HG03432 (cell line): ENCODE results near the gene SLC6A17.
A peak's percentile ranks its signal among the peaks of the same experiment; 100 is the strongest.

ENCODE experiments used
- ATAC-seq: cut with Tn5 transposase; IDR thresholded peaks from one replicate; pipeline ENCODE4 v1.9.1; 2021; ENCODE audit warnings: mild to moderate bottlenecking, moderate library complexity; ENCODE audit not compliant: unreplicated experiment

SLC6A17 gene

GRCh38 chr1:110215621-110216515 is 65.6 kb downstream of the SLC6A17 start:
- no peak for ATAC-seq

DNA sequence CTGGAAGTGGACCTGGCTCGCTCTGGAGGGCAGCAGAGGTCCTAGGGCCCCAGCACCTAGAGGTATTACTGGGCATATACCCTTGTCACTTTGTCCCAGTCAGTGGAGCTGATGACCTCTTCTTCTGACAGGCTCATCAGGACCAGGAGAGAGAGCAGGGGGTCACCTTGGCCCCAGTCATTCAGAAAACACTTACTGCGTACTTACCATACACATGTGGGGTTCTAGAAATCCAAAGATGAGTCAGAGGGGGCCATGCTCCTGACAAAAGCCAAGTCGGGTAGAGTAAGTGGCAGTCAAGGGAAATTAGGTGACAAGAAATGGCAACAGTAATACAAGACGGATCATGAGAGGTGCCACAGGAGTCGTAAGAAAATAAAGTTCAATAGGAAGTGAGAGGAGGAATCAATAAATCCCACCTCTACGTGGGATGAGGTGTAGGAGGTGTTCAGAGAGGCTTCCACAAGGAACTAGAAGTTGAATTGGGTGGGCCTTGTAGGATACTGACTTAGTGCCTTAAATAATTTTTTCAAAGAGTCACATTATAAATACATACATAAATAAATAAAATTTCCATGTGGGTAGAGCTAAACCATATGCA is 66.7 kb downstream of the SLC6A17 start:
- ATAC-seq = peak; percentile 42

DNA sequence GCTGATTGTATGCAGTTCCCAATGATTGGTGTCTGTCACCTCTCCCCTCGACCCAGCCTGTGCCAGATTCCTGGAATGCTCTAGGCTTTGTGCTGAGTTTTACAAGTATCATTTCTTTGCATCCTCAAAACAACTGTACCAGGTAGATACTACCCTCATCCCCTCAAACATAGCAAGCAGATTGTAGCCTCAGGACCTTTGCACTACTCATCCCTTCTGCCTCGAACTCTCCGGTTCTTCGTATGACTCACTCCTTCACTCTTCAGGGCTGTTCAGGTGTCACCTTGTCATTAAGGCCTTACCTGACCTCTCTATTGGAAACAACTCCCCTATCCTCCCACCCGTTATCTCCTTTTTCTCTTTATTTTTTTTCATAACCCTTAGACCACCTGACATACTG is 67.8 kb downstream of the SLC6A17 start:
- no peak for ATAC-seq

DNA sequence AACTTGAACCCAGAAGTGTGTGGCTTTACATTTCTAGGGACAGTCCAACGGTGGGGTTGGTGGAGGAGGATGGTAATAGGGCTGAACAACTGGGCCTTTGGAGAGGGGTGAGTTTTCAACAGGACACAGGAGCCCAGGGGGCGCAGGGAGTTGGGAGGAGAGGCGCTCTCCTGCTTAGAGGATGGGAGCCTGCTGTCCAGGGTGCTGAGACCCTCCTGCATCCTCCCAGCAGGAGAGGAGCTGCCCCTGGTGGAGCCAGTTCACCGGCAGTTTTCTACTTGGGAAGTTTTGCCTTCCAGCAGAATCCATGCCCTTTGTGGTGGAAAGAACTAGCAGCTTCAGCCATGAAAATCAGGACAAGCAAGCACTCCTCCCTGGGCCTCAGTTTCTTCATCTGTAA is 68.4 kb downstream of the SLC6A17 start:
- ATAC-seq = no peak

GRCh38 chr1:110220324-110220723 is 70.0 kb downstream of the SLC6A17 start:
- ATAC-seq = no peak

- ATAC-seq = no peak
These were observed 70.8 kb downstream of the SLC6A17 start for GRCh38 chr1:110221119-110221518.

GRCh38 chr1:110223127-110223526 is 72.8 kb downstream of the SLC6A17 start:
- ATAC-seq = no peak

GRCh38 chr1:110223581-110223980 is 73.3 kb downstream of the SLC6A17 start:
- ATAC-seq = no peak

- ATAC-seq = no peak
These were observed 74.1 kb downstream of the SLC6A17 start for GRCh38 chr1:110224240-110224995.

GRCh38 chr1:110225212-110225611 is 74.9 kb downstream of the SLC6A17 start:
- ATAC-seq = no peak

DNA sequence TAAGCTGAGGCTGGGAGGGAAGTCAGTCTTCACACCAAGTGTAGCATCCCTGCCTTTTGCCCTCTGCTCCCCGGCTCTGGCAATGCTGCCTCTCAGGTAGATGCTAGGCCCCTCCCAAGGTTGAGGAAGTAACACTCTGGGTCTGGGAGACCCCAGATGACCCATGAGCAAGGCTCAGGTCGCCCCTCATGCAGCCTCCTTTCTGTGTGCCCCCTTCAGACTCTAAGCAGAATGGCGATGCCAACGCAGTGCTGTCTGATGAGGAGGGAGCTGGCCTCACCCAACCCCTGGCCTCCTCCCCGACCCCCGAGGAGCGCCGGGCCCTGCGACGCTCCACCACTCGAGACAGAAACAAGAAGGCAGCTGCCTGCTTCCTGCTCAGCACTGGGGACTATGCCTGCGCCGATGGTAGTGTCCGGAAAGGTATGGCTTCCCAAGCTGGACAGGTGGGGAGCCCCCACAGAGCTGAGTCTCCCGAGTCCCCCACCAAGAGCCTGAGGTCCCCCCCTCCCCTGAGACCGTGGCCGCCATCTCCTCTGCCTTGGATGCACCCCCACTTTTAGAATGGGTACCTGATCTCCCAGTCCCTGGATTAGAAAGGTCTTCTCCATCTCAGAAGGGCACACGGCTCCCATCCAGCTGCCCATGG is 75.6 kb downstream of the SLC6A17 start:
- no peak for ATAC-seq

- no peak for ATAC-seq
These were observed 77.5 kb downstream of the SLC6A17 start for GRCh38 chr1:110227774-110228173.

DNA sequence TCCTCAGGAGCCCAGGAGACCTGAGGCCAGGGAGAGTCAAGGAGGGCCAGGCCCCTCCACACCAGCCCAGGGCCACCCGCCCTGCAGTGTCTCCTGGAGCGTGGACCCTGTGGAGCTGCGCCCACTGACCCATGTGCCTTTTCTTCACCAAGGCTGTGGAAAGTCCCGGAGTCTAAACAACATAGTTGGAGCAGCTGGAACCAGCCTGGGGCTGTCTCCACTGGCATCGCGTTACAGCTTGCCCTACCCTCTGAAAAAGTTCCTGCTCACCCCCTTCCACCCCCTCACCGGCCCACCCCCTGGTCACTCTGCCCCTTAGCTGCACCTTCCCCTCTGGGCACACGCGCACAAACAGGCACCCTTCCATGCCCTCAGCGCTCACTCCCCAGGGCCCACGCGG is 78.1 kb downstream of the SLC6A17 start:
- ATAC-seq = no peak

DNA sequence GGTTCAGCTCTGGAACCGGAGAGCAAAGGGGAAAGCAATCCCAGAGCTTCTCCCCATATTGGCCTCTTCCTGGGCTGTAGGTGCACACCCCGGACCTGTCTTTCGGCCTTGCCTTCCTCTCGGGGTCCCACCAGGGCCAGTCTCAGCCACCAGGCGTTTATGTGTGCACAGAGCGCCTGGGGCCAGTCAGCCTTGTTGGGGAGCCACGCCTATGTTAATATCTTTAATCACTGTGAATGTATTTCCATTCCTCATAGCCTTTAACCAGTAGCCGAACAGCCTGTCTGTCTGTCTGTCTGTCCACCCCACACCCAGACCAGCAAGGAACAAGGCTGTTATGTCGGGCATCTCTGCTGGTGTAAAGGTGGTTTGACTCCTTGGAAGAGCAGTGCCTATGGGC is 78.6 kb downstream of the SLC6A17 start:
- ATAC-seq = no peak

GRCh38 chr1:110229348-110230001 is 79.2 kb downstream of the SLC6A17 start:
- ATAC-seq = no peak

- no peak for ATAC-seq
These were observed 80.3 kb downstream of the SLC6A17 start for GRCh38 chr1:110230381-110231199.

DNA sequence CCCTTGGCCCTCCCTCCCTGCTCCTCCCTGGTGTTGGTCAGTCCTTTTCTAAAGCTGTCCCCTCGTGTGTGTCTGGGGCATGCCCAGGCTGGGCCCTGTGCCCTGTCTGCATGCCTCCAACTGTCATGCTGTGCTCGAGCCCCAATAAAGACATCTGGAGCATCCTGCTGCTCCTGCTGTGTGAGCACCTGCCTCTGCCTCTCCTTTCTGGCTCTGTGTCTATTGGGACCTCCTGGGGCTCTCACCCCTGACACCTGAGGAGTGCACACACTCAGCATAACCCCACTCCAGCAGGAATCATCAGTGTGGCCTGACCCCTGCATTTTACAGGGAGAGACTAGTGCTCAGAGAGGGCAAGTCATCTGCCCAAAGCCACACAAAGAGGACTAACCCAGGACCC is 83.6 kb downstream of the SLC6A17 start:
- no peak for ATAC-seq

DNA sequence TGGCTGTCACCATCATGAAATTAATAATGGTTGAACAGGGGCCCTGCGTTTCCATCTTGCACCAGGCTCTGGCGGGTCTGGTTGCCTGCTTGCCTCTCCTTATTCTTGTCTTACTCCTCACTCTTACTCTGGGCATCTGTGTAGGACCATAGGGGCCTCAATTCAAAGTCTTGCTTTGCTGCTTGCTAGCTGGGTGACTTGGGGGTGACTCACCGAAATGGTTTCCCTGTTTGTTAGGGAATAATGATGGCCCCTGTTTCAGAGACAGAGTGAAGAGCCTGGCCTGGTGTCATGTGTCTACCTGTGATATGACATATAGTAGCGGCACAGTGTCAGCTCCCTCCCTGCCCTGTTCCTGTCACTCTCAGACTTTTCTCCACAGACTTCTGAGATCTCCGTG is 84.4 kb downstream of the SLC6A17 start:
- ATAC-seq = no peak

DNA sequence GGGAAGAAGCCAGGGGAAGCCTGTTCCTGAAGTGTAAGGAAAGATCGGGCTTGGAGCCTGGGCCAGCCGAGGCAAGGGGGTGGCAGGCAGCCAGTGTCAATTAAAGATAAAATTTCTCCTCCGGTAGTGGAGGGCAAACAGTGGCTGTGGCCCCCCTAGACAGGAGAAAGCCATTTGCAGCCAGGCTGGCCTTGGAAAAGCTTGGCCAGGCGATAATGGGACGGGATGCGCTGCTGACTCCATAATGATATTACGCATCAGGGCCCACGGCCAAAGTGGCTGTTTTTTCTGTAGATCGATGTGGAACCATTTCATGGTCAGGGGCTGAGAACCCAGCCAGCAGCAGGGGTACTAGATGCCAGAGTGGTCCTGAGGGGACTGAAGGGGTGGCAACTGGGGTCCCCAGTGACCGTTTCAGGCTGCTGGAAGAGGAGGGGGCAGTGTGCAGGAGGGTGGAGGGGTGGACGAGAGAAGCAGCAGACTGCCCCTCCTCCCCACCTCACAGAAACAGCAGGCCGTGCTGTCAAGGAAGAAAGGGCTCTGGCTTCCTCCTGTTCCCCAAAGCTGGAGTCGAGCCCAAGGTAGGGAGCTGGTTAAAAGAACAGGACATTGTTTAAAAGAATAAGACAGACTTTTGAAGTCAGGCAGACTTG is 85.0 kb downstream of the SLC6A17 start:
- no peak for ATAC-seq
